GM19351 (cell line): ENCODE results near the gene TMCO1.
"Not testable (repeated sequence)": the region's sequence is repeated elsewhere in the genome, so short reads cannot be mapped to it uniquely, and the experiment has no call there.

Experiments
- ATAC-seq: cut with Tn5 transposase; IDR thresholded peaks from one replicate; pipeline ENCODE4 v1.9.1; 2021; ENCODE audit warnings: mild to moderate bottlenecking, moderate library complexity; ENCODE audit not compliant: unreplicated experiment

The TMCO1 gene

GRCh38 chr1:165768513-165769394 lies at the start of gene TMCO1:
Gene TMCO1 (minus strand): TSS chr1:165768868. CDS start chr1:165768751, 117 bp downstream.
- peak; percentile 99 for ATAC-seq

GRCh38 chr1:165816826-165817497 lies 48.3 kb upstream of the TMCO1 start:
- no peak for ATAC-seq

GRCh38 chr1:165816157-165816556 lies 47.5 kb upstream of the TMCO1 start:
- no peak for ATAC-seq

GRCh38 chr1:165815725-165816124 lies 47.1 kb upstream of the TMCO1 start:
- ATAC-seq: no peak

GRCh38 chr1:165807613-165808012 lies 38.9 kb upstream of the TMCO1 start:
- no peak for ATAC-seq

GRCh38 chr1:165804513-165804912 lies 35.8 kb upstream of the TMCO1 start:
- ATAC-seq: not testable (repeated sequence)

GRCh38 chr1:165799387-165799786 lies 30.7 kb upstream of the TMCO1 start:
- ATAC-seq: no peak

GRCh38 chr1:165795894-165796293 lies 27.2 kb upstream of the TMCO1 start:
- no peak for ATAC-seq

- ATAC-seq: no peak
These were observed 25.3 kb upstream of the TMCO1 start for GRCh38 chr1:165793951-165794350.

GRCh38 chr1:165787741-165788140 lies 19.1 kb upstream of the TMCO1 start:
- ATAC-seq: no peak

- ATAC-seq: not testable (repeated sequence)
These were observed 14.9 kb upstream of the TMCO1 start for GRCh38 chr1:165783519-165783918.

GRCh38 chr1:165778197-165778596 lies 9.5 kb upstream of the TMCO1 start:
- ATAC-seq: not testable (repeated sequence)

- no peak for ATAC-seq
These were observed 4.8 kb upstream of the TMCO1 start for GRCh38 chr1:165773324-165773965.

GRCh38 chr1:165772739-165773138 lies 4.1 kb upstream of the TMCO1 start:
- no peak for ATAC-seq

GRCh38 chr1:165764277-165764676 lies 4.4 kb downstream of the TMCO1 start:
- no peak for ATAC-seq

GRCh38 chr1:165763442-165763841 lies 5.2 kb downstream of the TMCO1 start:
- no peak for ATAC-seq

- ATAC-seq: no peak
These were observed 5.9 kb downstream of the TMCO1 start for GRCh38 chr1:165762725-165763124.

- no peak for ATAC-seq
These were observed 9.6 kb downstream of the TMCO1 start for GRCh38 chr1:165759095-165759494.

GRCh38 chr1:165755393-165756010 lies 13.2 kb downstream of the TMCO1 start:
- ATAC-seq: no peak

- peak; percentile 95 for ATAC-seq
These were observed 14.7 kb downstream of the TMCO1 start for GRCh38 chr1:165753934-165754333.

GRCh38 chr1:165748550-165748949 lies 20.1 kb downstream of the TMCO1 start:
- ATAC-seq: no peak
